ENCODE data around the gene DOK3. TPM values are rescaled to one million over a fixed set of nuclear protein-coding genes. Genes with fewer than 3 reads are reported as not detected.
A peak's percentile ranks its signal among the peaks of the same experiment; 100 is the strongest.

Gene DOK3
- total and polyA plus RNA-seq, 2 donors (not counting 1 experiment from before 2014, with no cell fraction given) = 103 to 115 TPM

DNA sequence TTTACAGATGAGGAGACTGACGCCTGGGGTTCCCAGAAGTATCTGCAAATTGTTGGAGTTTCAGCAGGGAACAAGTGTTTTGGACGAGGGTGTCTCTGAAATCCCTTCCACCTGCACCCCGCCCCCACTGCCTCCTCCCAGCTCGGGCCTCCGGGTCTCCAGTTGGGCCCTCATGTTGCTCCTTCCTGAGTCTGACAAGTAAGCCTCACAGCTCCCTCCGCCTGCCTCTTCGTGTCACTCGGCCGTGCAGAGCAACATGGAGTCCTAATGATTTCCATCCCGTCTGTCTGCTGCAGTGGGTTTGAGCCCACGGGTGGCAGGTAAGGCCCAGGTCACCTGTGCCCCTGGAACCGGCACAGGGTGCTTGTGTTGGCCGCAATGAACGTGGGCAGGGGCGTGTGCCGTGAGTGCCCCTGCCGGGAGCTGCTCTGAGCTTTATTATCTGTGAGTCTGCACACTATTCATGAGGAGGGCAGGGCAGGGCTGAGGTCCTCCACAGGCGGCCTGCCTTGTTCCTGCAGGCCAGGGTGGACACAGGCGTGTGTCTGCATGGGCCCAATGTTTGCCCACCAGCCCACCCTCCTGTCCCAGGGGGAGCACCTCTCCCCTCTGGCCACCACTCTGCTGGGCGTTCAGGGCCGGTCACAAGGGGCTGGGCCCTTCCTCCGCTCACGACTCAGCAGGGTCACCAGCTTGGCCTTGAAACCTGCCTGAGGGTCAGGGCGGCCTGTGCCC, 6.1 kb downstream of the DOK3 start:
- Histone ChIP-seq H3K36me3 (replicated peaks in 1 of 2; ENCODE audit: control extremely low read depth in 1 of 2, control insufficient read depth in 1 of 2, extremely low read depth in 1 of 2, insufficient read depth in 2 of 2, low read length in 1 of 2) (peaks cover 0 to 39% of the 10 kb centered on the region in 2 experiments), H3K9me3 (ENCODE audit: control extremely low read depth in 1 of 3, control insufficient read depth in 2 of 3, insufficient read depth in 1 of 3, low read length in 2 of 3) (peaks cover 0 to 2% (median 0%) of the 10 kb centered on the region in 3 donors), H3K4me1 (ENCODE audit: control insufficient read depth in 2 of 2, insufficient read depth in 2 of 2, low read length in 2 of 2) (peaks cover 45 to 55% of the 10 kb centered on the region in 2 donors), H3K79me2 (ENCODE audit: control insufficient read depth, insufficient read depth, low read length) (peaks cover 16% of the 10 kb centered on the region), H4K20me1 (ENCODE audit: control insufficient read depth, insufficient read depth, low read length, poor library complexity, severe bottlenecking) (peaks cover 48% of the 10 kb centered on the region), H2AFZ (ENCODE audit: insufficient read depth, low read depth, low read length, poor library complexity, severe bottlenecking) (no peak overlapping the region), H3K27ac (ENCODE audit: low read length in 2 of 2) (no peak overlapping the region), H3K4me3 (ENCODE audit: control extremely low read depth in 1 of 5, extremely low read depth in 1 of 5, insufficient read depth in 1 of 5, low read depth in 2 of 5, low read length in 4 of 5) (no peak overlapping the region), H3K9ac (ENCODE audit: low read length) (no peak overlapping the region), H3K4me2 (replicated peaks; ENCODE audit: low read depth, low read length, poor library complexity, severe bottlenecking) (no peak overlapping the region), H3K27me3 (replicated peaks in 1 of 4; ENCODE audit: control extremely low read depth in 1 of 4, control insufficient read depth in 3 of 4, insufficient read depth in 4 of 4, low read length in 3 of 4) (peaks cover 0 to 4% (median 1%) of the 10 kb centered on the region in 4 experiments)
- Mint-ChIP-seq H3K4me1 (peaks cover 59% of the 10 kb centered on the region), H3K27me3 (peaks cover under 1% of the 10 kb centered on the region), H3K9me3 (ENCODE audit: insufficient read depth) (no peaks in the 10 kb centered on the region), H3K27ac (no peak overlapping the region), H3K4me3 (no peak overlapping the region)
- intact Hi-C loops (cut with micrococcal nuclease) = no loop called here
- no peak for TF ChIP-seq EZH2 (IDR thresholded peaks at IDR 0.05; ENCODE audit: borderline replicate concordance, insufficient read depth, low read depth, low read length, poor library complexity, severe bottlenecking)
- TF ChIP-seq, protein P1, sequence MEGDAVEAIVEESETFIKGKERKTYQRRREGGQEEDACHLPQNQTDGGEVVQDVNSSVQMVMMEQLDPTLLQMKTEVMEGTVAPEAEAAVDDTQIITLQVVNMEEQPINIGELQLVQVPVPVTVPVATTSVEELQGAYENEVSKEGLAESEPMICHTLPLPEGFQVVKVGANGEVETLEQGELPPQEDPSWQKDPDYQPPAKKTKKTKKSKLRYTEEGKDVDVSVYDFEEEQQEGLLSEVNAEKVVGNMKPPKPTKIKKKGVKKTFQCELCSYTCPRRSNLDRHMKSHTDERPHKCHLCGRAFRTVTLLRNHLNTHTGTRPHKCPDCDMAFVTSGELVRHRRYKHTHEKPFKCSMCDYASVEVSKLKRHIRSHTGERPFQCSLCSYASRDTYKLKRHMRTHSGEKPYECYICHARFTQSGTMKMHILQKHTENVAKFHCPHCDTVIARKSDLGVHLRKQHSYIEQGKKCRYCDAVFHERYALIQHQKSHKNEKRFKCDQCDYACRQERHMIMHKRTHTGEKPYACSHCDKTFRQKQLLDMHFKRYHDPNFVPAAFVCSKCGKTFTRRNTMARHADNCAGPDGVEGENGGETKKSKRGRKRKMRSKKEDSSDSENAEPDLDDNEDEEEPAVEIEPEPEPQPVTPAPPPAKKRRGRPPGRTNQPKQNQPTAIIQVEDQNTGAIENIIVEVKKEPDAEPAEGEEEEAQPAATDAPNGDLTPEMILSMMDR (IDR thresholded peaks at IDR 0.05) = no peak
- no peak for ATAC-seq (ENCODE audit: low read depth)
- peak; percentile 35 for DNase-seq
- POLR2A ChIA-PET = interaction anchor here (0.5 kb wide), 1 partner anchor 46 kb away, joined by 3 read pairs; no protein-coding TSS in a partner anchor
- CTCF ChIA-PET = interaction anchor here (0.6 to 5.3 kb wide), 4 partner anchors 49 to 557 kb away, joined by 3 to 51 read pairs (median 18); no protein-coding TSS in a partner anchor
- WGBS (ENCODE audit: insufficient coverage) = 90% methylated on average over 24 of the region's 24 CpGs

DNA sequence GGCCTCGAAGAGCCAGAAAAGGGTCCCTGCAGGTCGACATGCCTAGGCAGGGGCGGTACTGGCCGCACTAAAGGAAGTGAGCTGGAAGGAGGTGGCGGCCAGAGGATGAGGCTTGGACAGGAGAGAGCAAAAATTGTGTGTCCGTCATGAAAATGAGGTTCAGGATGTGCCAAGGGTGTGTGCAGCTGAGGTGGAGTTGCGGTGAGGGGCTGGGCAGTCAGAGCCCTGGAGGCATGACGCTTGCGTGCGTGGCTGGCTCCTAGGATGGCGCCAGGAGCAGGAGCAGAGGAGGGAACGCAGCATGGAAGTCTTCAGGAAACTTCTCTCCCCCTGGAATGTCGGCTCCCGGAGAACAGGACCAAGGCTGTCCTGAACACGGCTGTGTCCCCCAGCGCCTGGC, 6.7 kb downstream of the DOK3 start:
- Histone ChIP-seq H3K27me3 (replicated peaks in 1 of 4; ENCODE audit: control extremely low read depth in 1 of 4, control insufficient read depth in 3 of 4, insufficient read depth in 4 of 4, low read length in 3 of 4) (peaks cover 0 to 10% (median 4%) of the 10 kb centered on the region in 4 experiments), H3K36me3 (replicated peaks in 1 of 2; ENCODE audit: control extremely low read depth in 1 of 2, control insufficient read depth in 1 of 2, extremely low read depth in 1 of 2, insufficient read depth in 2 of 2, low read length in 1 of 2) (peaks cover 0 to 39% of the 10 kb centered on the region in 2 experiments), H4K20me1 (ENCODE audit: control insufficient read depth, insufficient read depth, low read length, poor library complexity, severe bottlenecking) (peaks cover 46% of the 10 kb centered on the region), H3K4me1 (ENCODE audit: control insufficient read depth in 2 of 2, insufficient read depth in 2 of 2, low read length in 2 of 2) (peaks cover 45 to 55% of the 10 kb centered on the region in 2 donors), H2AFZ (ENCODE audit: insufficient read depth, low read depth, low read length, poor library complexity, severe bottlenecking) (no peak overlapping the region), H3K4me2 (replicated peaks; ENCODE audit: low read depth, low read length, poor library complexity, severe bottlenecking) (peak overlapping the region; percentile 73), H3K4me3 (ENCODE audit: control extremely low read depth in 1 of 5, extremely low read depth in 1 of 5, insufficient read depth in 1 of 5, low read depth in 2 of 5, low read length in 4 of 5) (no peak overlapping the region), H3K79me2 (ENCODE audit: control insufficient read depth, insufficient read depth, low read length) (peaks cover 14% of the 10 kb centered on the region), H3K9me3 (ENCODE audit: control extremely low read depth in 1 of 3, control insufficient read depth in 2 of 3, insufficient read depth in 1 of 3, low read length in 2 of 3) (peaks cover 0 to 8% (median 0%) of the 10 kb centered on the region in 3 donors), H3K27ac (ENCODE audit: low read length in 2 of 2) (no peak overlapping the region), H3K9ac (ENCODE audit: low read length) (no peak overlapping the region)
- no peaks in the 10 kb centered on the region for H3K9me3 Mint-ChIP-seq (ENCODE audit: insufficient read depth)
- DNase-seq (no peak), ATAC-seq (ENCODE audit: low read depth) (no peak)
- intact Hi-C loops (cut with micrococcal nuclease) = no loop called here
- peaks cover 59% of the 10 kb centered on the region for H3K4me1 Mint-ChIP-seq
- TF ChIP-seq EZH2 (IDR thresholded peaks at IDR 0.05; ENCODE audit: borderline replicate concordance, insufficient read depth, low read depth, low read length, poor library complexity, severe bottlenecking) = no peak
- TF ChIP-seq, protein P1 (IDR thresholded peaks at IDR 0.05) = no peak
- H3K4me3 Mint-ChIP-seq = no peak overlapping the region
- POLR2A ChIA-PET = interaction anchor here (0.5 kb wide), 1 partner anchor 45 kb away, joined by 3 read pairs; no protein-coding TSS in a partner anchor
- peaks cover 3% of the 10 kb centered on the region for H3K27me3 Mint-ChIP-seq
- H3K27ac Mint-ChIP-seq = peak overlapping the region; percentile 72
- CTCF ChIA-PET = interaction anchor here (0.8 to 5.7 kb wide), 8 partner anchors 6 to 193 kb away, joined by 3 to 70 read pairs (median 14); partner anchors contain the start of genes DDX41 and DOK3
- 90% methylated on average over 16 of the region's 16 CpGs for WGBS (ENCODE audit: insufficient coverage)
